H1 (cell line): ENCODE data around the gene KLF7. TPM values are rescaled to one million over a fixed set of nuclear protein-coding genes. Genes with fewer than 3 reads are reported as not detected.

Experiments
- FOSL1 ChIP-seq: IDR thresholded peaks from 2 replicates; pipeline ENCODE4 v1.6.1; 2011; ENCODE audit warnings: mild to moderate bottlenecking, low read depth, low read length, moderate library complexity; ENCODE audit not compliant: insufficient read depth
- POLR2A ChIP-seq, 2 experiments: IDR thresholded peaks; 1 replicate in 1 of 2; 2 replicates in 1 of 2; pipeline ENCODE4 v1.6.1; 2011; ENCODE audit warnings: low read depth in 2 of 2, low read length in 2 of 2, mild to moderate bottlenecking in 2 of 2; ENCODE audit errors: control extremely low read depth in 1 of 2
- polyA plus RNA-seq, 7 experiments: library from polyadenylated mRNA; depleted of rRNA in 3 of 7; stranded (reverse) in 5 of 7; unstranded in 2 of 7; fragments of >200 nt in 5 of 7; fragments of 200-250 nt in 2 of 7; gene quantifications; 1 replicate in 5 of 7; 2 replicates in 1 of 7; 4 replicates in 1 of 7; pipeline versions ENCODE4 v1.2.1 to v1.2.3, GENCODE V29; 2011 to 2013; ENCODE audit warnings: missing spikeins in 2 of 7, mixed read lengths in 2 of 7
- total RNA-seq: library from RNA; stranded (reverse); fragmentation: NEBNext Ultra II Directional; extraction: Animal tissue kit (Norgen Biotek cat#: 25700); gene quantifications from 2 replicates; pipeline ENCODE4 v1.2.1, GENCODE V29; 2021

The KLF7 gene
- total and polyA plus RNA-seq, 2 of the 8 experiments (the other 6 are each of a cell fraction or from before 2014, with no cell fraction given) = 9.6 to 23.3 TPM

DNA sequence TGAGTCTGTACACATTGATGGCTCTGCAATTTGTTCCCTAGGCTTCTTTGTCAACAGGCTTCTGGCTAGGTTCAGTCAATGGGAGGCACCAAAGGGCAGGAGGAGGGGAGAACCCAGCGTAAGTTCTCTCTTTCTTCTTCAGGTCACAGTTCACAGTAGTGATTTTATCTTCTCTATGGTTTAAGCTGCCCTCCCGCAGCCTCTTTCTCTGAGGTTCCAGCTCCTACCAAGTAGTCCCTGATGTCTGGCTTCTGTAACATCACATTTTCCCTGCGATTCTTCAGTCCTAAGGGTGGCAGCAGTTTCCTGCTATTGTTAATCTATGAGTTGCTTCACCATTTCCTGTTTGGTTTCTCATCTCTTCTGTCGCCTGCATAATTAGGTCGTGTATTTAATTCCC lies 119.0 kb downstream of the KLF7 start (continued):
- TF ChIP-seq FOSL1 (no peak), POLR2A (IDR thresholded peaks at IDR 0.05; ENCODE audit: control extremely low read depth in 1 of 2, low read depth in 2 of 2, low read length in 2 of 2) (no peak)
